OCI-LY7 (cell line): ENCODE measurements around the gene ANO2. TPM values are rescaled to one million over a fixed set of nuclear protein-coding genes. Genes with fewer than 3 reads are reported as not detected.

Source experiments
- BruUV-seq: library from RNA; stranded (reverse); fragments of 400-500 nt; replicated peaks from 2 replicates; lab custom pipeline; 2021; lab: Mats Ljungman, UMichigan
- CTCF ChIA-PET: fragments of 300-600 bp; sonication (Branson Sonifier 250); formaldehyde crosslinking; loops from one replicate; lab custom pipeline; 2022; ENCODE audit warnings: antibody characterized with exemption; ENCODE audit not compliant: unreplicated experiment; lab: Charles Lee
- POLR2A ChIA-PET: fragments of 300-600 bp; sonication (Branson Sonifier 250); formaldehyde crosslinking; loops from one replicate; lab custom pipeline; 2022; ENCODE audit warnings: antibody characterized with exemption; lab: Charles Lee
- DNase-seq: peaks from one replicate; pipeline ENCODE4 v3.0.0-alpha.2; 2015; ENCODE audit warnings: low spot score
- H2AFZ ChIP-seq: fragments of 200-600 bp; sonication (generic), shearing (Covaris generic); 2 replicates; pipeline ENCODE4 v1.6.1; 2014; ENCODE audit warnings: mild to moderate bottlenecking, antibody characterized with exemption, low read length, moderate library complexity
- H3K27ac ChIP-seq: fragments of 200-600 bp; sonication (generic); 2 replicates; pipeline ENCODE4 v1.5.1; 2014; ENCODE audit warnings: mixed run types, low read depth, mild to moderate bottlenecking, moderate library complexity, low read length, inconsistent platforms; ENCODE audit not compliant: poor library complexity, severe bottlenecking
- H3K36me3 ChIP-seq: fragments of 200-600 bp; sonication (generic); 2 replicates; pipeline ENCODE4 v1.6.1; 2014; ENCODE audit warnings: mild to moderate bottlenecking, antibody characterized with exemption, low read length, moderate library complexity, mixed read lengths; ENCODE audit not compliant: insufficient read depth
- H3K4me1 ChIP-seq: fragments of 200-600 bp; sonication (generic); 2 replicates; pipeline ENCODE4 v1.5.1; 2014; ENCODE audit warnings: mild to moderate bottlenecking, low read length; ENCODE audit not compliant: insufficient read depth, poor library complexity, severe bottlenecking
- H3K4me2 ChIP-seq: fragments of 200-600 bp; sonication (generic); 2 replicates; pipeline ENCODE4 v1.6.1; 2014; ENCODE audit warnings: mild to moderate bottlenecking, low read length
- H3K4me3 ChIP-seq: fragments of 200-600 bp; sonication (generic); 2 replicates; pipeline ENCODE4 v1.5.1; 2014; ENCODE audit warnings: mild to moderate bottlenecking, low read depth, low read length; ENCODE audit not compliant: poor library complexity, severe bottlenecking
- H3K79me2 ChIP-seq: fragments of 200-600 bp; sonication (generic); 2 replicates; pipeline ENCODE4 v1.6.1; 2016; ENCODE audit warnings: low read depth, mild to moderate bottlenecking, low read length, moderate library complexity, mixed read lengths; ENCODE audit not compliant: insufficient read depth
- H3K9me2 ChIP-seq: fragments of 200-600 bp; sonication (generic); 2 replicates; pipeline ENCODE4 v1.6.1; 2016; ENCODE audit warnings: mild to moderate bottlenecking, low read length, mixed read lengths; ENCODE audit not compliant: insufficient read depth
- H3K9me3 ChIP-seq: fragments of 200-600 bp; sonication (generic); 2 replicates; pipeline ENCODE4 v1.6.1; 2014; ENCODE audit warnings: mild to moderate bottlenecking, mixed run types, low read length, mixed read lengths
- H4K20me1 ChIP-seq: fragments of 200-600 bp; sonication (generic); 2 replicates; pipeline ENCODE4 v1.6.1; 2014; ENCODE audit warnings: mild to moderate bottlenecking, antibody characterized with exemption, low read length, moderate library complexity, mixed read lengths; ENCODE audit not compliant: insufficient read depth
- CTCF ChIP-seq: fragments of 200-600 bp; sonication (generic); conservative IDR thresholded peaks from 2 replicates; pipeline ENCODE4 v1.5.1; 2014; ENCODE audit warnings: mild to moderate bottlenecking, antibody characterized with exemption, low read length, moderate library complexity, mixed read lengths
- EZH2phosphoT487 ChIP-seq: fragments of 200-600 bp; sonication (generic); IDR thresholded peaks from 2 replicates; pipeline ENCODE4 v1.6.1; 2018; ENCODE audit warnings: low read depth, borderline replicate concordance, mild to moderate bottlenecking, mixed run types, antibody characterized with exemption, low read length, moderate library complexity, mixed read lengths
- intact Hi-C: fragments of 100-400 bp; cut with micrococcal nuclease; formaldehyde crosslinking; loops from one replicate; pipeline ENCODE4 v1.10.0; 2022; ENCODE audit not compliant: unreplicated experiment
- total RNA-seq, 2 experiments: library from RNA; depleted of rRNA in 1 of 2; stranded (reverse); fragments of >200 nt in 1 of 2; shearing (Covaris generic) in 1 of 2; gene quantifications; 2 replicates each; pipeline ENCODE4 v1.2.3, GENCODE V29; 2014 to 2022

ANO2 gene
- total RNA-seq, 2 experiments from 2014 or later: not detected

- ChIA-PET POLR2A (interaction anchor here (0.7 kb wide), 1 partner anchor 224 kb away, joined by 4 read pairs; no protein-coding TSS in a partner anchor), CTCF (no interaction called here)
- no peak for DNase-seq
- no peak overlapping the region for H3K4me3 ChIP-seq
- H3K4me2 ChIP-seq: no peak overlapping the region
- no peak overlapping the region for H2AFZ ChIP-seq
- H3K9me3 ChIP-seq: no peaks in the 10 kb centered on the region
- no TSS peak for BruUV-seq
- no peaks in the 10 kb centered on the region for H3K4me1 ChIP-seq
- no peak overlapping the region for H3K27ac ChIP-seq
- intact Hi-C loops: no loop called here
- TF ChIP-seq EZH2phosphoT487 (no peak), CTCF (no peak)
- no peaks in the 10 kb centered on the region for H3K9me2 ChIP-seq
- H3K36me3 ChIP-seq: no peaks in the 10 kb centered on the region
- H3K79me2 ChIP-seq: no peaks in the 10 kb centered on the region
- H4K20me1 ChIP-seq: no peaks in the 10 kb centered on the region
Measured at GRCh38 chr12:5554711-5555110, 390.3 kb downstream of the ANO2 start.

- Histone ChIP-seq H3K4me2 (no peak overlapping the region), H3K4me1 (no peaks in the 10 kb centered on the region), H2AFZ (no peak overlapping the region), H3K79me2 (no peaks in the 10 kb centered on the region), H3K36me3 (no peaks in the 10 kb centered on the region), H3K27ac (no peak overlapping the region), H3K4me3 (no peak overlapping the region), H4K20me1 (no peaks in the 10 kb centered on the region), H3K9me2 (no peaks in the 10 kb centered on the region), H3K9me3 (no peaks in the 10 kb centered on the region)
- POLR2A ChIA-PET: no interaction called here
- intact Hi-C loops: no loop called here
- BruUV-seq: no TSS peak
- CTCF ChIA-PET: no interaction called here
- TF ChIP-seq EZH2phosphoT487 (no peak), CTCF (no peak)
- DNase-seq: no peak
Measured at GRCh38 chr12:5549011-5549410, 396.0 kb downstream of the ANO2 start.

GRCh38 chr12:5548152-5548943 is 396.7 kb downstream of the ANO2 start:
- intact Hi-C loops: no loop called here
- Histone ChIP-seq H3K27ac (no peak overlapping the region), H3K4me3 (no peak overlapping the region), H3K9me3 (no peaks in the 10 kb centered on the region), H3K36me3 (no peaks in the 10 kb centered on the region), H3K9me2 (no peaks in the 10 kb centered on the region), H2AFZ (no peak overlapping the region), H3K79me2 (no peaks in the 10 kb centered on the region), H4K20me1 (no peaks in the 10 kb centered on the region), H3K4me1 (no peaks in the 10 kb centered on the region), H3K4me2 (no peak overlapping the region)
- no TSS peak for BruUV-seq
- POLR2A ChIA-PET: no interaction called here
- no peak for DNase-seq
- TF ChIP-seq CTCF (no peak), EZH2phosphoT487 (no peak)
- CTCF ChIA-PET: no interaction called here
